Measurements from ENCODE around the gene GOLGA3.
"Not testable (repeated sequence)": the region's sequence is repeated elsewhere in the genome, so short reads cannot be mapped to it uniquely, and the experiment has no call there.

GOLGA3 gene

DNA sequence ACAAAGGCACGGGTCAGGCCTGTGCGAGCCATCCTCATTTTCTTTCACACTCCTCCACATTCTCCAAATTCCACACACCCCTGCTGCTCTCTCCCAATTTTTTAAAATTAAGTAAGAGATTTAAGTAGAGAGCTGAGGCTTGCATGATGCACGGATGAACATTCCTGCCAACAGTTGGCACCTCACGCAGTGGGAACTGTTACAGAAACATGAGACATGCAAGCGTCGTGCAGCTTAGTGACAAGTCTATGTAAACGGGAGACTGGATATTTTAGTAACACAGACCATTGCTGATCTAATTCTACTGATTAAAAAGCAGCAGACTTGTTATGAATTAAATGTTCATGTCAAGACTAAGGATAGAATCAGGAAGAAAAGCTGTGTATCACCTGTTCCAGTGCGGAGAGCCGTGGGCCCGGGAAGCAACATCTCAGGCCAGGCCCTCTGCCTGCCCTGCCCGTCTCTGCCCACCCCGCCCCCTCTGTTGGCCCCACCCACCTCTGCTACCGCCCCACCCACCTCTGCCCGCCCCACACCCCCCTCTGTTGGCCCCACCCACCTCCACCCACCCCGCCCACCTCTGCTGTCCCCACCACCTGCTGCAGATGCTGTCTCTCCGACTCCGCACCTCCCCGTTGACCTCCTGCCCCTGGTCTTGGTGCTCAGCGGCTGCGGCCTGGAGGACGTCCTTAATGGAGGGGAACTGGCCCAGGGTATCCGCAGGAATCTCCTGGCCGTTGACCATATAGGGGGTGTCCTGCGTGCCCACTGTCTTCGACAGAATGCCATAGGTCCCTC lies 21.2 kb downstream of the GOLGA3 start:
- DNase-seq = no peak

- DNase-seq = no peak
Observed at GRCh38 chr12:132806857-132807256, 21.8 kb downstream of the GOLGA3 start.

DNA sequence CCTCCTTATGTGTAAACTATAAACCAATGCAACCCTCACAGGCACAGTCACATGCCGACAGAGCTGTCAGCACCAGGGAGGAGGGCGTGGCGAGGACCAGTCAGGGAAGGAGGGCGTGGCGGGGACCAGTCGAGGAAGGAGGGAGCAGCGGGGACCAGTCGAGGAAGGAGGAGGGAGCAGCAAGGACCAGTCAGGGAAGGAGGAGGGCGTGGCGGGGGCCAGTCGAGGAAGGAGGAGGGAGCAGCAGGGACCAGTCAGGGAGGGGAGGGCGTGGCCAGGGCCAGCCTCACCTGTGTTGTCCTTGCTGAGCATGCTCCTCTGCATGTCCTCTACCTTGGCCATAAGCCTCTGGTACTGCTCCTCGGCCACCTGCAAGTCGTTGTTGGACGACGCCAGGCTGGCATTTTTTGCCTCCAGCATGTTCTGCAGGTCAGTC lies 24.2 kb downstream of the GOLGA3 start:
- no peak for DNase-seq

GRCh38 chr12:132803888-132804287 lies 24.8 kb downstream of the GOLGA3 start:
- no peak for DNase-seq

DNA sequence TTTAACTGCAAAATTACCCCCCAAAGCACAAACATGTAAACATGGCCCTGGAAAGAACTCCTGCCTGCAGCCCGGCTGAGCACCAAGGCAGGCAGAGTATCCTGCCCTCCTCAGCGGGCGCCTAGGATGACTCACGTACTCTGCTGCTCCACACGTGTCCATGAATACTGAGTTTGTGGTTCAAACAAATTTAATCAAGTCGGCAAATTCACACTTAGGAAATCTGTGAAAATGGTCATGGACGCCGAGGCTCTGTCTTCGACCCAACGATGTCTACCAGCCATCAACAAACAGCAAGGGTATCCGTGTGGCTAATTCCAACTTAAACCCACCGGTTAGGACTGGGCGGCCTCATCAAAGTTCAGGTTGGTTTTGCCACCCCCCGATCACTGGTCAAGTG lies 25.5 kb downstream of the GOLGA3 start:
- no peak for DNase-seq

DNA sequence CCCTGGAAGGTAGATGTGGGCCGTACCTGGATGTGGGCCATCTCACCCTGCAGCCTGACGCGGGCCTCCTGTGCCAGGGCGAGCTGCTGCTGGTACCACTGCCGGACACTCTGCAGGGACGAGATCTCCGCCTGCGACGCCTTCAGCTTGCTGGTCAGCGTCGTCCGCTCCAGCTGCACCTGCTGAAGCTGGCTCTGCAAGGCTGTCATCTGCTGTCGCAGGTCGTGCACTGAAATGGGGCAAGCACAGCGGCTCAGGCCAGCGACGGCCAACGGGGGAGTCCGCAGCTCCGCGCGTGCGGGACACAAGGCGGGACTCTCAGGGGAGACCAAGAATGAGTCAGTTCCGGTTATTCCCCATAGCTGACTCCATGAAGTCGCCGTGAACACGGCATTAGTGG lies 26.9 kb downstream of the GOLGA3 start:
- no peak for DNase-seq

- DNase-seq = no peak
Observed at GRCh38 chr12:132798836-132799235, 29.8 kb downstream of the GOLGA3 start.

DNA sequence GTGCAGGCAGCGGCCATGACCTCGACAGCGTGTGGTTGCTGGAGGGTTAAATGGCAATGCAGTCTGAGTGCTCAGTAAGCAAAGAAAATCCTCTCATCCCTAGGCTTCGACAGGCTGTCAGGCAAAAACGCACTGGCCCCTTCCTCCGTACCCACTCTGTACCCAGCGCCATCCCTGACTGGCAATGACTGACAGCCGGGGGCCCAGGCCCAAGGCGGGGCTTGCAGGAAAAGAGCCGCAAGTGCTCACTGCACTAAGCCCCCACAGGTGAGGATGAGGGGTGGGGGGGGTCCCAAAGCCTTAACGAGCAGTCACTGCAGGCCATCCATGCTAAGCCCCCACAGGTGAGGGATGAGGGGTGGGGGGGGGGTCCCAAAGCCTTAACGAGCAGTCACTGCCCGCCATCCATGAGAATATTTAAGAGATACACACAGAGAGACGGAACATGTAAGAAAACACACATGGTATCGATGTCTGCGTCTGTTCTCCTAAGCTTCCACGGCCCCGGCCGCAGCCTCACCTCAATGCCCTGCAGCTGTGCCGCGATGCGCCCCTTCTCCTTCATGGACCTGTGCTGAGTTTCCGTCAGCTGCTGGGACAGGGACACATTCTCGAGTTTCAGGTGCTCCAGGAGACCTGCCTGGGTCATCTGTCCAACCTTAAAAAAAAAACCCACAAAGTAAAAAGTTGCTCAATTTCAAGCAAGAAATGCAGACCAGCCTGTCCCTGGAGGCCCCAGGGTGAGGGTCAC lies 30.7 kb downstream of the GOLGA3 start:
- DNase-seq = no peak

- no peak for DNase-seq
Observed at GRCh38 chr12:132795847-132796246, 32.8 kb downstream of the GOLGA3 start.

- not testable (repeated sequence) for DNase-seq
Observed at GRCh38 chr12:132791940-132792339, 36.7 kb downstream of the GOLGA3 start.

- no peak for DNase-seq
Observed at GRCh38 chr12:132789099-132789471, 39.6 kb downstream of the GOLGA3 start.

- DNase-seq = no peak
Observed at GRCh38 chr12:132788375-132789098, 40.1 kb downstream of the GOLGA3 start.

DNA sequence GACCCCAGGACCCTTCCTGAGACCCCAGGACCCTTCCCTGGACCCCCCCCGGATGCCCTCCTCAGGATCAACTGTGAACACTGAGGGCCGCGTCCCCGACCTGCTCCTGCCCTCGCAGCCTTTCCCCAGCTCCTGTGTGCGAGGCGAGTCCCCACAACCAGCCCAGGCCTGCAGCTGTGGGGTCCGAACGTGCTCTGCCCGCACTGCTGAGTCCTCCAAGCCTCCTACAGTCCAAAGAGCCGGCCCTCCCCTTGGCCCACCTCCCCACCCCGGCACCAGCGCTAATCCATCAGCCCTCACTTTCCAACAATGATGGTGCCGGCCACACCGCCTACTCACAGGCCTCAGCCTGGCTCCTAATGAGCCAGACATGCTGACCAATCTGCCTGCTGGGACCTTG lies 40.8 kb downstream of the GOLGA3 start:
- DNase-seq = no peak

DNA sequence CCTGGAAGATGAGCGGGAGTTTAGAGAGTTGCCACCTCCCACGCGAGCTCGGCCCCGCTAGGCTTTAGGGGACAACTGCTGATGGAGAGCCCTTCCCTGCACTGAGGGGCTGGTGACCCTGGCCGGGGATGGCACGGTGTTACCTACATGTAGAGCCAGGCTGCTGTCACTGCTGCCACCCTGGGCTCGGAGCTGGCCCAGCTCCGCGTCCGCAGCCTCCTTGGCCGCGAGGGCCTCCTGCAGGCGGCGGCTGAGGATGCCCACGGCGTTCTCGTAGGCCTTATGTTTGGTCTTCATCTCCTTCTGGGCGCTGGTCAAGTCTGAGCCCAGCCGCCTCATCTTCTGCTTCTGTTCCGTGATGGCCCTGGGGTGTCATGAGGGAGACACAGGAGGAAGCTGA lies 42.5 kb downstream of the GOLGA3 start:
- no peak for DNase-seq

GRCh38 chr12:132784580-132784979 lies 44.1 kb downstream of the GOLGA3 start:
- DNase-seq = no peak

DNA sequence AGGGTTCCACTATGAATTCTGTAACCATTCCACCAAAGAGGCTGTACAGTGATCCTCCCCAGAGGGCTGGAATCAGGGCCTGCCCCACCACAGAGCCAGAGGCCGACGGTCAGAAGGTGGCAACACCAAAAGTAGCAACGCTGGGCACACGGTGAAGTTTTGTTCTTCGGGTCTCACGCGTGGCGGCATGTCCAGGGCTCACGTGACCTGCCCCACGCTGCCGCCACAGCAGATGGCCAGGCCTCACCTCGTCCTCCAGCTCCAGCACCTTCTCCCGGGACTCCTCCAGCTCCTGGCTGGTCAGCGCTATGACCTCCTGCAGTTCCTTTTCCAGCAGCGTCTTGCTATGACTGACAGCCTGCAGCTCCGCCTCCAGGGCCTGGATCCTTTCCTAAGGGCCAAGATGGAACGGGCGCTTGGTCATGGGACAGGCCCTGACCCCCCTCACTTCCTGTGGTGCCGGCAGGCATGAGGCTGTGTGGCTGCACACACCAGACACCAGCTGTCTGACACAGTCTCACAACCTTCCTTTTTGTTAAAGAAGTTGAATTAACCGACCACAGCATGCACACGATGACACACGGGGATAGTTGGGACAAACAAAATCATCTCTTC lies 44.6 kb downstream of the GOLGA3 start:
- DNase-seq = no peak

DNA sequence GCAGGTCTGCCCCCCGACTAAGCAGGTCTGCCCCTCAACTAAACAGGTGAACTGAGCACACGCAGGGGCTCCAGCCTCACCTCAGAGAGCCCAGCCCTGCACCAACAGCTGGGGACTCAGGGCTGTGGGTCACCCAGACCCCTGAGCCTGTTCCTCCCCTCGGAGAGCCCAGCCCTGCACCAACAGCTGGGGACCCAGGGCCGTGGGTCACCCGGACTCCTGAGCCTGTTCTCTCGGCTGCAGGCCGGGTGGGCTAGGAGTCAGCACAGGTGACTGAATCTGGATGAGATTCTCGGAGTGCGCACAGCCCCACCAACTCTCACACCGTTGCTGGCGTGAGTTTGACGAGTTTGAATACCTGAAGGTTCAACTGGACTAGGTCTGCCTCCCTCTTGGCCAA lies 46.7 kb downstream of the GOLGA3 start:
- DNase-seq = no peak

DNA sequence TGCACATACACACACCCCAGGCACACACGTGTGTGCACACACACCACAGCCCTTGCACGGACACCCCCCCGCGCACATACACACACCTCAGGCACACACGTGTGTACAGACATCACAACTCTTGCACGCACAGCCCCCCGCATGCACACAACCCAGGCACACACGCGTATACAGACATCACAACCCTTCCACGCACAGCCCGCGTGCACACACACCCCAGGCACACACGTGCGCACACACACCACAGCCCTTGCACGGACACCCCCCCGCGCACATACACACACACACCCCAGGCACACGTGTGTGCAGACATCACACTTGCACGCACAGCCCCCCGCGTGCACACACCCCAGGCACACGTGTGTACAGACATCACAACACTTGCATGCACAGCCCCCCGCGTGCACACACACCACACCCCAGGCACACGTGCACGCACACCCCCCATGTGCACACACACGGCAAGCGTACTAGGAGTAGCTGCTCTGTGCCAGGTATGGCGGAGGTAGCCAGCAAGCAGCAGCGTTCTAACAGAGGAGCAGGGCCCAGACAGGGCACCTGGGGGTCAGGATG lies 48.8 kb downstream of the GOLGA3 start:
- DNase-seq = no peak

DNA sequence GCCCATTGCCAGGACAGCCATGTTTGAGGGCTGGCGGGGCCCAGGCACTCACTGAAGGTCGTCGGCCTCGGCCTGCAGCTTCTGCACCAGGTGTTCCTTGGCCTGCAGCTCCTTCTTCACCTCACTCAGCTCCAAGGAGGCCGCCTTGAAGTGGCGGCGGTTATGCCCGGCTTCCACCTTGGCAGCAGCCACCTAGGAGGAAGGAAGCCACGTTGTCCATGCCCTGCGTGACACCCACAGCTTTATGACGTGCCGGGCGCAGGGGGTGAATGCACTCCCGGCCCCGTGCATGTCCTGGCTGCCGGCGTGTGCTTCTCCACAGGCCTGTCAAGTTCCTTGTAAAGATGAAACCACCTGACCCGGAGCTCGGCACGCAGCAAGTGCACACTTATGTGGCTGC lies 51.1 kb downstream of the GOLGA3 start:
- DNase-seq = no peak

- DNase-seq = no peak
Observed at GRCh38 chr12:132776816-132777568, 51.7 kb downstream of the GOLGA3 start.

GRCh38 chr12:132776230-132776625 lies 52.4 kb downstream of the GOLGA3 start:
- DNase-seq = not testable (repeated sequence)
